Measurements from ENCODE around the gene ZNF516.
"Not testable (repeated sequence)": the region's sequence is repeated elsewhere in the genome, so short reads cannot be mapped to it uniquely, and the experiment has no call there.

ZNF516 gene

GRCh38 chr18:76480913-76481312 is 14.1 kb downstream of the ZNF516 start:
- H3K27ac ChIP-seq: peak overlapping the region; percentile 91
- H3K4me1 ChIP-seq (ENCODE audit: control insufficient read depth in 1 of 2, insufficient read depth in 1 of 2, low read depth in 1 of 2, low read length in 1 of 2): peaks cover 100% of the 10 kb centered on the region in 2 experiments
- H3K9me3 ChIP-seq: no peaks in the 10 kb centered on the region
- H3K27me3 ChIP-seq: no peaks in the 10 kb centered on the region
- TF ChIP-seq CTCF (IDR thresholded peaks at IDR 0.05): no peak
- no peak overlapping the region for H3K4me3 ChIP-seq (ENCODE audit: low read depth in 1 of 2, low read length in 1 of 2)
- peaks cover 18% of the 10 kb centered on the region for H3K36me3 ChIP-seq

- peak overlapping the region in 1 of 2 experiments; percentile 24 for H3K4me3 ChIP-seq (ENCODE audit: low read depth in 1 of 2, low read length in 1 of 2)
- H3K27me3 ChIP-seq: no peaks in the 10 kb centered on the region
- H3K4me1 ChIP-seq (ENCODE audit: control insufficient read depth in 1 of 2, insufficient read depth in 1 of 2, low read depth in 1 of 2, low read length in 1 of 2): peaks cover 100% of the 10 kb centered on the region in 2 experiments
- no peaks in the 10 kb centered on the region for H3K9me3 ChIP-seq
- H3K27ac ChIP-seq: peak overlapping the region; percentile 91
- TF ChIP-seq CTCF (IDR thresholded peaks at IDR 0.05): peak; percentile 29
- H3K36me3 ChIP-seq: peaks cover 18% of the 10 kb centered on the region
Observed at GRCh38 chr18:76479351-76480238, 15.4 kb downstream of the ZNF516 start.

GRCh38 chr18:76476665-76477561 is 18.1 kb downstream of the ZNF516 start:
- peak overlapping the region; percentile 91 for H3K27ac ChIP-seq
- peak overlapping the region; percentile 41 to 46 for H3K4me3 ChIP-seq (ENCODE audit: low read depth in 1 of 2, low read length in 1 of 2)
- TF ChIP-seq CTCF (IDR thresholded peaks at IDR 0.05): no peak
- H3K27me3 ChIP-seq: no peaks in the 10 kb centered on the region
- peaks cover 100% of the 10 kb centered on the region in 2 experiments for H3K4me1 ChIP-seq (ENCODE audit: control insufficient read depth in 1 of 2, insufficient read depth in 1 of 2, low read depth in 1 of 2, low read length in 1 of 2)
- peaks cover 17% of the 10 kb centered on the region for H3K36me3 ChIP-seq
- H3K9me3 ChIP-seq: no peaks in the 10 kb centered on the region

GRCh38 chr18:76475450-76476194 is 19.4 kb downstream of the ZNF516 start:
- Histone ChIP-seq H3K9me3 (no peaks in the 10 kb centered on the region), H3K27ac (peak overlapping the region; percentile 91), H3K4me3 (ENCODE audit: low read depth in 1 of 2, low read length in 1 of 2) (peak overlapping the region; percentile 35 to 46), H3K36me3 (peaks cover 6% of the 10 kb centered on the region), H3K27me3 (no peaks in the 10 kb centered on the region), H3K4me1 (ENCODE audit: control insufficient read depth in 1 of 2, insufficient read depth in 1 of 2, low read depth in 1 of 2, low read length in 1 of 2) (peaks cover 100% of the 10 kb centered on the region in 2 experiments)
- TF ChIP-seq CTCF (IDR thresholded peaks at IDR 0.05): no peak

GRCh38 chr18:76474824-76475223 is 20.2 kb downstream of the ZNF516 start:
- Histone ChIP-seq H3K9me3 (no peaks in the 10 kb centered on the region), H3K27ac (peak overlapping the region; percentile 91), H3K4me3 (ENCODE audit: low read depth in 1 of 2, low read length in 1 of 2) (peak overlapping the region in 1 of 2 experiments; percentile 46), H3K4me1 (ENCODE audit: control insufficient read depth in 1 of 2, insufficient read depth in 1 of 2, low read depth in 1 of 2, low read length in 1 of 2) (peaks cover 100% of the 10 kb centered on the region in 2 experiments), H3K36me3 (peaks cover 5% of the 10 kb centered on the region), H3K27me3 (no peaks in the 10 kb centered on the region)
- no peak for TF ChIP-seq CTCF (IDR thresholded peaks at IDR 0.05)

GRCh38 chr18:76473521-76473920 is 21.5 kb downstream of the ZNF516 start:
- Histone ChIP-seq H3K27ac (peak overlapping the region; percentile 91), H3K4me1 (ENCODE audit: control insufficient read depth in 1 of 2, insufficient read depth in 1 of 2, low read depth in 1 of 2, low read length in 1 of 2) (peaks cover 100% of the 10 kb centered on the region in 2 experiments), H3K4me3 (ENCODE audit: low read depth in 1 of 2, low read length in 1 of 2) (peak overlapping the region; percentile 31 to 46)
- not testable (repeated sequence) for H3K9me3 ChIP-seq, H3K36me3 ChIP-seq, H3K27me3 ChIP-seq

Data from neutrophil (primary cell).